Peyer's patch (tissue), 4 donors: ENCODE results near the gene FGGY.

Source experiments
- POLR2A ChIP-seq, 2 donors: fragments of 450-650 bp; IDR thresholded peaks; one replicate each; pipeline ENCODE4 v1.5.1; 2017; ENCODE audit warnings: antibody characterized with exemption in 2 of 2, mild to moderate bottlenecking in 2 of 2, moderate library complexity in 2 of 2
- TF ChIP-seq, protein P1 (sequence below), 6 experiments: fragments of 450-650 bp in 4 of 6; fragments of 200-600 bp in 2 of 6; sonication (generic) in 1 of 6; IDR thresholded peaks; one replicate each; pipeline ENCODE4 v1.5.1; 2017 to 2019; ENCODE audit warnings: antibody characterized with exemption in 6 of 6, mild to moderate bottlenecking in 3 of 6, moderate library complexity in 1 of 6

DNA sequence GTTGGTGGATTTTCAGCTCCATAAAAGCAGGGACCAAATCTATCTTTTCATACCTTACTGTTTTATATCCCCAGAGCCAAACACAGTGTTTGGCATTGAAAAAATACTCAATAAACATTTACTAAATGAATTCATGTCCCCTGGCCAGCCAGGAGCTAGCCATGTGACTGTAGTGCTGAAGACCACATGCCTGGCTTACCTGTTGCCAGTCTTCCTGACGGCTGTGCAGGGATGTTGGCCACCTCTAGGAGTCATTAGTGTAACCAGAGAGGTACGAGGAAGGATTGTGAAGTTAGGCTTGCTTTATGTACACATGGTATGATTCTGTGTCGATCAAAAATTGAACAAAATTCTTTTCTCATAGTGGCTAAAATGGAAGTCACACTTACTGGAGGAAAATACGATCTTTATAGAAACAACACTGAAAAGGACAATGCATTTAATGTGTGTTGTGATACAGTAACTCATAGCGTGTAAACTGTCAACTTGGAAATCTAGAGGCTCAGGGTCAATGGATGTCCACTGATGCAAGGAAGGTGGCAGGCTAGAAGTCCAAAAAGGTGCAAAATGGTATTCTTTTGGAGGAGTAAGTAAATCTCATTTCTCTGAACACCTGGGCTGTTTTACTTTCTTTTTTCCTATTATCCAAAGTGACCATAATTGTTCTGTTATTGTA lies 60.9 kb downstream of the FGGY start:
- TF ChIP-seq POLR2A (IDR thresholded peaks at IDR 0.05), result no peak
- TF ChIP-seq, protein P1, sequence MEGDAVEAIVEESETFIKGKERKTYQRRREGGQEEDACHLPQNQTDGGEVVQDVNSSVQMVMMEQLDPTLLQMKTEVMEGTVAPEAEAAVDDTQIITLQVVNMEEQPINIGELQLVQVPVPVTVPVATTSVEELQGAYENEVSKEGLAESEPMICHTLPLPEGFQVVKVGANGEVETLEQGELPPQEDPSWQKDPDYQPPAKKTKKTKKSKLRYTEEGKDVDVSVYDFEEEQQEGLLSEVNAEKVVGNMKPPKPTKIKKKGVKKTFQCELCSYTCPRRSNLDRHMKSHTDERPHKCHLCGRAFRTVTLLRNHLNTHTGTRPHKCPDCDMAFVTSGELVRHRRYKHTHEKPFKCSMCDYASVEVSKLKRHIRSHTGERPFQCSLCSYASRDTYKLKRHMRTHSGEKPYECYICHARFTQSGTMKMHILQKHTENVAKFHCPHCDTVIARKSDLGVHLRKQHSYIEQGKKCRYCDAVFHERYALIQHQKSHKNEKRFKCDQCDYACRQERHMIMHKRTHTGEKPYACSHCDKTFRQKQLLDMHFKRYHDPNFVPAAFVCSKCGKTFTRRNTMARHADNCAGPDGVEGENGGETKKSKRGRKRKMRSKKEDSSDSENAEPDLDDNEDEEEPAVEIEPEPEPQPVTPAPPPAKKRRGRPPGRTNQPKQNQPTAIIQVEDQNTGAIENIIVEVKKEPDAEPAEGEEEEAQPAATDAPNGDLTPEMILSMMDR (IDR thresholded peaks at IDR 0.05), result no peak
